HepG2 (cell line): ENCODE data around the gene RGP1. TPM values are rescaled to one million over a fixed set of nuclear protein-coding genes. Genes with fewer than 3 reads are reported as not detected.

Source experiments
- ATAC-seq: fragments of 200-7000 bp; cut with Tn5 transposase; 3 replicates; pipeline ENCODE4 v1.9.1; 2020; ENCODE audit warnings: mild to moderate bottlenecking, moderate library complexity
- BruUV-seq: library from RNA; stranded (reverse); fragments of 400-500 nt; replicated peaks from 2 replicates; lab custom pipeline; 2021; lab: Mats Ljungman, UMichigan
- CTCF ChIA-PET: fragments of 300-600 bp; formaldehyde crosslinking; extraction: SDS; loops from one replicate; lab custom pipeline; 2021; ENCODE audit warnings: low total read pairs, inconsistent platforms, low intra/inter-chr PET ratio; lab: Yijun Ruan, JAX
- POLR2A ChIA-PET: fragments of 350-600 bp; sonication (Branson Sonifier 250); formaldehyde crosslinking; loops from one replicate; lab custom pipeline; 2020; ENCODE audit warnings: antibody characterized with exemption, inconsistent platforms; lab: Yijun Ruan, JAX
- DNase-seq: peaks from one replicate; pipeline ENCODE4 v3.0.0-alpha.2; 2015; ENCODE audit warnings: low spot score
- FAIRE-seq: peaks from 3 replicates; lab custom pipeline; 2011; peaks lifted over from hg19 to GRCh38; lab: Jason Lieb, UNC
- H2AFZ ChIP-seq: one replicate; pipeline ENCODE4 v1.6.1; 2011; ENCODE audit warnings: low read length, inconsistent platforms
- H3K27ac ChIP-seq: fragments of 300-600 bp; 3 replicates; pipeline ENCODE4 v1.8.0; 2011; ENCODE audit warnings: mixed run types, mild to moderate bottlenecking, mixed read lengths, low read length, inconsistent platforms; ENCODE audit not compliant: insufficient read depth; ENCODE audit errors: extremely low read length
- H3K27me3 ChIP-seq, 2 experiments: fragments of 200-600 bp in 1 of 2; 2 replicates in 1 of 2; 3 replicates in 1 of 2; pipeline versions ENCODE4 v1.6.0 to v1.8.0; 2011; ENCODE audit warnings: low read length in 2 of 2, mild to moderate bottlenecking in 2 of 2, moderate library complexity in 2 of 2, inconsistent platforms in 1 of 2; ENCODE audit not compliant: insufficient read depth in 2 of 2, control insufficient read depth in 1 of 2
- H3K36me3 ChIP-seq, 2 experiments: fragments of 200-600 bp in 1 of 2; replicated peaks in 1 of 2; 2 replicates in 1 of 2; 3 replicates in 1 of 2; pipeline versions ENCODE4 v1.5.1 to v1.8.0; 2011; ENCODE audit warnings: low read length in 2 of 2, inconsistent platforms in 1 of 2; ENCODE audit not compliant: insufficient read depth in 2 of 2, control insufficient read depth in 1 of 2
- H3K4me1 ChIP-seq: 2 replicates; pipeline ENCODE4 v1.5.1; 2012; ENCODE audit warnings: low read length, inconsistent platforms; ENCODE audit not compliant: insufficient read depth
- H3K4me2 ChIP-seq: 2 replicates; pipeline ENCODE4 v1.6.0; 2011; ENCODE audit warnings: low read depth, low read length, inconsistent platforms
- H3K4me3 ChIP-seq, 3 experiments: fragments of 200-600 bp in 1 of 3; sonication (generic), shearing (Covaris generic) in 1 of 3; replicated peaks in 1 of 3; 2 replicates each; pipeline ENCODE4 v1.5.1; 2011 to 2016; ENCODE audit warnings: low read length in 3 of 3, inconsistent platforms in 2 of 3, low read depth in 2 of 3, mild to moderate bottlenecking in 2 of 3, control low read depth in 1 of 3, mixed read lengths in 1 of 3; ENCODE audit not compliant: insufficient read depth in 1 of 3
- H3K79me2 ChIP-seq: one replicate; pipeline ENCODE4 v1.6.1; 2011; ENCODE audit warnings: low read length, inconsistent platforms; ENCODE audit not compliant: insufficient read depth
- H3K9ac ChIP-seq: 2 replicates; pipeline ENCODE4 v1.6.0; 2011; ENCODE audit warnings: mild to moderate bottlenecking, low read depth, low read length, inconsistent platforms; ENCODE audit not compliant: insufficient read depth
- H3K9me3 ChIP-seq: 2 replicates; pipeline ENCODE4 v1.5.1; 2012; ENCODE audit warnings: mild to moderate bottlenecking, low read length
- H4K20me1 ChIP-seq: 2 replicates; pipeline ENCODE4 v1.6.0; 2011; ENCODE audit warnings: inconsistent platforms, mild to moderate bottlenecking, low read length, moderate library complexity; ENCODE audit not compliant: insufficient read depth
- BORCS8-MEF2B ChIP-seq: sonication (generic); formaldehyde crosslinking; IDR thresholded peaks from 2 replicates; pipeline ENCODE4 v1.8.0; 2022; ENCODE audit warnings: mild to moderate bottlenecking, missing genetic modification reagents
- CREM ChIP-seq, 2 experiments: sonication (generic) in 1 of 2; formaldehyde crosslinking in 1 of 2; IDR thresholded peaks; 2 replicates each; pipeline versions ENCODE4 v1.4.0 to v1.6.1; 2016 to 2020; ENCODE audit warnings: antibody characterized with exemption in 1 of 2, mild to moderate bottlenecking in 1 of 2, missing genetic modification reagents in 1 of 2
- ELF4 ChIP-seq: sonication (generic); formaldehyde crosslinking; IDR thresholded peaks from 2 replicates; pipeline ENCODE4 v1.5.0; 2020; ENCODE audit warnings: missing genetic modification reagents, mild to moderate bottlenecking, moderate library complexity, borderline replicate concordance
- GATAD2A ChIP-seq: IDR thresholded peaks from 2 replicates; pipeline ENCODE4 v1.6.1; 2016
- MYPOP ChIP-seq: sonication (generic); formaldehyde crosslinking; IDR thresholded peaks from 2 replicates; pipeline ENCODE4 v1.8.1; 2023; ENCODE audit warnings: mild to moderate bottlenecking, moderate library complexity, missing genetic modification reagents
- TBP ChIP-seq: sonication (generic); formaldehyde crosslinking; IDR thresholded peaks from 2 replicates; pipeline ENCODE4 v1.5.0; 2020; ENCODE audit warnings: missing genetic modification reagents
- XBP1 ChIP-seq: sonication (generic); formaldehyde crosslinking; IDR thresholded peaks from 2 replicates; pipeline ENCODE4 v1.5.0; 2020; ENCODE audit warnings: missing genetic modification reagents
- ZNF282 ChIP-seq: fragments of 450-650 bp; IDR thresholded peaks from 2 replicates; pipeline ENCODE4 v1.6.1; 2018; ENCODE audit not compliant: partially characterized antibody
- ZNF441 ChIP-seq: sonication (generic); formaldehyde crosslinking; IDR thresholded peaks from 2 replicates; pipeline ENCODE4 v1.7.0; 2021; ENCODE audit warnings: missing genetic modification reagents, borderline replicate concordance
- ZNF768 ChIP-seq: sonication (generic); formaldehyde crosslinking; IDR thresholded peaks from 2 replicates; pipeline ENCODE4 v1.4.0; 2020; ENCODE audit warnings: missing genetic modification reagents
- WGBS: methylation state at CpG from one replicate; pipeline ENCODE4 v1.1.6; 2017; ENCODE audit warnings: low lambda C conversion rate; 5-methylcytosine and 5-hydroxymethylcytosine counted together
- in situ Hi-C: cut with HindIII; loops from 2 replicates; pipeline ENCODE4 v1.10.0; 2017; ENCODE audit warnings: low pct_unique_long_range_greater_than_20kb; ENCODE audit not compliant: extremely low pct_ligation_motif_present
- intact Hi-C: fragments of 100-400 bp; cut with micrococcal nuclease; formaldehyde crosslinking; loops from one replicate; pipeline ENCODE4 v1.10.0; 2022; ENCODE audit not compliant: unreplicated experiment
- polyA plus RNA-seq, 8 experiments: library from polyadenylated mRNA; depleted of rRNA in 3 of 8; stranded (reverse) in 7 of 8; unstranded in 1 of 8; fragments of >200 nt; fragmentation: Illumina TruSeq in 4 of 8; extraction: Trizol in 4 of 8; gene quantifications; 2 replicates each; pipeline versions ENCODE4 v1.2.1 to v1.2.3, GENCODE V29; 2011 to 2016; ENCODE audit warnings: low read depth in 4 of 8, missing spikeins in 1 of 8, mixed read lengths in 1 of 8; ENCODE audit not compliant: insufficient read depth in 1 of 8
- total RNA-seq, 5 experiments: library from RNA; depleted of rRNA; stranded (reverse); fragments of >200 nt; fragmentation: Illumina TruSeq; extraction: Trizol; gene quantifications; 2 replicates each; pipeline ENCODE4 v1.2.3, GENCODE V29; 2016; ENCODE audit warnings: low read depth in 1 of 5
- TF ChIP-seq, protein P1 (sequence below): sonication (generic); formaldehyde crosslinking; IDR thresholded peaks from 2 replicates; pipeline ENCODE4 v1.4.0; 2020; ENCODE audit warnings: missing genetic modification reagents
- TF ChIP-seq, protein P2 (sequence below): sonication (generic); formaldehyde crosslinking; IDR thresholded peaks from 2 replicates; pipeline ENCODE4 v1.4.0; 2020; ENCODE audit warnings: missing genetic modification reagents

RGP1 gene
- total and polyA plus RNA-seq, 2 of the 13 experiments (the other 11 are each of a cell fraction or from before 2014, with no cell fraction given): 12.7 to 21.0 TPM

- Histone ChIP-seq H3K79me2 (peaks cover 51% of the 10 kb centered on the region), H3K9ac (peak overlapping the region; percentile 18; the same call in 1 of the 2 replicates)
- TF ChIP-seq ELF4 (CRISPR knock-in tag) (no peak), CREM (IDR thresholded peaks at IDR 0.05) (no peak), CREM (CRISPR knock-in tag; IDR thresholded peaks at IDR 0.05) (no peak), MYPOP (CRISPR knock-in tag) (no peak), GATAD2A (CRISPR knock-in tag) (no peak), TBP (no peak), ZNF282 (no peak), ZNF768 (CRISPR knock-in tag) (no peak), BORCS8-MEF2B (no peak), XBP1 (CRISPR knock-in tag) (no peak), ZNF441 (CRISPR knock-in tag) (no peak)
- TF ChIP-seq, protein P1, sequence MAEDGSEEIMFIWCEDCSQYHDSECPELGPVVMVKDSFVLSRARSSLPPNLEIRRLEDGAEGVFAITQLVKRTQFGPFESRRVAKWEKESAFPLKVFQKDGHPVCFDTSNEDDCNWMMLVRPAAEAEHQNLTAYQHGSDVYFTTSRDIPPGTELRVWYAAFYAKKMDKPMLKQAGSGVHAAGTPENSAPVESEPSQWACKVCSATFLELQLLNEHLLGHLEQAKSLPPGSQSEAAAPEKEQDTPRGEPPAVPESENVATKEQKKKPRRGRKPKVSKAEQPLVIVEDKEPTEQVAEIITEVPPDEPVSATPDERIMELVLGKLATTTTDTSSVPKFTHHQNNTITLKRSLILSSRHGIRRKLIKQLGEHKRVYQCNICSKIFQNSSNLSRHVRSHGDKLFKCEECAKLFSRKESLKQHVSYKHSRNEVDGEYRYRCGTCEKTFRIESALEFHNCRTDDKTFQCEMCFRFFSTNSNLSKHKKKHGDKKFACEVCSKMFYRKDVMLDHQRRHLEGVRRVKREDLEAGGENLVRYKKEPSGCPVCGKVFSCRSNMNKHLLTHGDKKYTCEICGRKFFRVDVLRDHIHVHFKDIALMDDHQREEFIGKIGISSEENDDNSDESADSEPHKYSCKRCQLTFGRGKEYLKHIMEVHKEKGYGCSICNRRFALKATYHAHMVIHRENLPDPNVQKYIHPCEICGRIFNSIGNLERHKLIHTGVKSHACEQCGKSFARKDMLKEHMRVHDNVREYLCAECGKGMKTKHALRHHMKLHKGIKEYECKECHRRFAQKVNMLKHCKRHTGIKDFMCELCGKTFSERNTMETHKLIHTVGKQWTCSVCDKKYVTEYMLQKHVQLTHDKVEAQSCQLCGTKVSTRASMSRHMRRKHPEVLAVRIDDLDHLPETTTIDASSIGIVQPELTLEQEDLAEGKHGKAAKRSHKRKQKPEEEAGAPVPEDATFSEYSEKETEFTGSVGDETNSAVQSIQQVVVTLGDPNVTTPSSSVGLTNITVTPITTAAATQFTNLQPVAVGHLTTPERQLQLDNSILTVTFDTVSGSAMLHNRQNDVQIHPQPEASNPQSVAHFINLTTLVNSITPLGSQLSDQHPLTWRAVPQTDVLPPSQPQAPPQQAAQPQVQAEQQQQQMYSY (CRISPR knock-in tag): no peak
- TF ChIP-seq, protein P2, sequence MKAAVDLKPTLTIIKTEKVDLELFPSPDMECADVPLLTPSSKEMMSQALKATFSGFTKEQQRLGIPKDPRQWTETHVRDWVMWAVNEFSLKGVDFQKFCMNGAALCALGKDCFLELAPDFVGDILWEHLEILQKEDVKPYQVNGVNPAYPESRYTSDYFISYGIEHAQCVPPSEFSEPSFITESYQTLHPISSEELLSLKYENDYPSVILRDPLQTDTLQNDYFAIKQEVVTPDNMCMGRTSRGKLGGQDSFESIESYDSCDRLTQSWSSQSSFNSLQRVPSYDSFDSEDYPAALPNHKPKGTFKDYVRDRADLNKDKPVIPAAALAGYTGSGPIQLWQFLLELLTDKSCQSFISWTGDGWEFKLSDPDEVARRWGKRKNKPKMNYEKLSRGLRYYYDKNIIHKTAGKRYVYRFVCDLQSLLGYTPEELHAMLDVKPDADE: no peak
- TF ChIP-seq, all 625 proteins: peak for 0
- CTCF ChIA-PET: no interaction called here
- no TSS peak for BruUV-seq
- intact Hi-C loops: no loop called here
- ATAC-seq (no peak), DNase-seq (no peak), FAIRE-seq (no peak)
- peaks cover 39% of the 10 kb centered on the region for H4K20me1 ChIP-seq
- H3K27me3 ChIP-seq: no peaks in the 10 kb centered on the region; a peak in 2 of 5 replicates
- H3K4me1 ChIP-seq: peaks cover 40% of the 10 kb centered on the region
- no peak overlapping the region for H3K27ac ChIP-seq
- H3K9me3 ChIP-seq: no peaks in the 10 kb centered on the region
- peaks cover 17 to 42% of the 10 kb centered on the region in 2 experiments for H3K36me3 ChIP-seq
- H2AFZ ChIP-seq: no peak overlapping the region
- peak overlapping the region; percentile 94 for H3K4me2 ChIP-seq
- in situ Hi-C loops: no loop called here
- peak overlapping the region; percentile 95 to 99 (median 98); a peak in 4 of 6 replicates for H3K4me3 ChIP-seq
- 53% methylated on average over 1 of the region's 1 CpG for WGBS
- POLR2A ChIA-PET: interaction anchor here (0.8 to 5.8 kb wide), 6 partner anchors 8 to 130 kb away, joined by 3 to 102 read pairs (median 12); partner anchors contain the start of genes CREB3, HINT2 and TLN1
Measured at GRCh38 chr9:35745569-35745968, 3.5 kb upstream of the RGP1 start.
